Stimulated activated CD4-positive, alpha-beta T cell treated with anti-CD3 and anti-CD28 coated beads, Interleukin-4, amount 100 ng/mL, for 1 hour (primary cell): Measurements from ENCODE around the gene PKD1L1.
"Not testable (repeated sequence)": the region's sequence is repeated elsewhere in the genome, so short reads cannot be mapped to it uniquely, and the experiment has no call there.

Source experiments
- DNase-seq: peaks from one replicate; pipeline ENCODE4 v3.0.0-alpha.2; 2020

PKD1L1 gene

GRCh38 chr7:47763063-47763974 is 184.9 kb downstream of the PKD1L1 start:
- DNase-seq: no peak

GRCh38 chr7:47762746-47763062 is 185.6 kb downstream of the PKD1L1 start:
- no peak for DNase-seq

GRCh38 chr7:47762207-47762606 is 186.1 kb downstream of the PKD1L1 start:
- no peak for DNase-seq

GRCh38 chr7:47759056-47759706 is 189.1 kb downstream of the PKD1L1 start:
- DNase-seq: no peak

- DNase-seq: no peak
Observed at GRCh38 chr7:47758546-47758945, 189.7 kb downstream of the PKD1L1 start.

- no peak for DNase-seq
Observed at GRCh38 chr7:47757921-47758411, 190.3 kb downstream of the PKD1L1 start.

GRCh38 chr7:47756636-47757035 is 191.6 kb downstream of the PKD1L1 start:
- DNase-seq: no peak

GRCh38 chr7:47755248-47755647 is 193.0 kb downstream of the PKD1L1 start:
- no peak for DNase-seq

GRCh38 chr7:47751724-47752123 is 196.5 kb downstream of the PKD1L1 start:
- not testable (repeated sequence) for DNase-seq

- no peak for DNase-seq
Observed at GRCh38 chr7:47751043-47751442, 197.2 kb downstream of the PKD1L1 start.

- DNase-seq: no peak
Observed at GRCh38 chr7:47748041-47748440, 200.2 kb downstream of the PKD1L1 start.

- DNase-seq: no peak
Observed at GRCh38 chr7:47747160-47747559, 201.1 kb downstream of the PKD1L1 start.

- DNase-seq: no peak
Observed at GRCh38 chr7:47746468-47746867, 201.8 kb downstream of the PKD1L1 start.

- no peak for DNase-seq
Observed at GRCh38 chr7:47744883-47745282, 203.4 kb downstream of the PKD1L1 start.

GRCh38 chr7:47743965-47744591 is 204.2 kb downstream of the PKD1L1 start:
- DNase-seq: no peak

- no peak for DNase-seq
Observed at GRCh38 chr7:47741984-47742383, 206.3 kb downstream of the PKD1L1 start.

GRCh38 chr7:47739891-47740290 is 208.4 kb downstream of the PKD1L1 start:
- DNase-seq: no peak

GRCh38 chr7:47739301-47739875 is 208.9 kb downstream of the PKD1L1 start:
- no peak for DNase-seq

- DNase-seq: no peak
Observed at GRCh38 chr7:47738563-47739166, 209.6 kb downstream of the PKD1L1 start.

GRCh38 chr7:47737601-47738000 is 210.7 kb downstream of the PKD1L1 start:
- DNase-seq: no peak

GRCh38 chr7:47735431-47736345 is 212.6 kb downstream of the PKD1L1 start:
- DNase-seq: no peak

- no peak for DNase-seq
Observed at GRCh38 chr7:47734949-47735291, 213.3 kb downstream of the PKD1L1 start.
